Lung (tissue), 12 donors: ENCODE measurements around the gene NRCAM. TPM values are rescaled to one million over a fixed set of nuclear protein-coding genes. Genes with fewer than 3 reads are reported as not detected.

Source experiments
- ATAC-seq: fragments of 200-7000 bp; cut with Tn5 transposase; one replicate; pipeline ENCODE4 v1.9.1; 2020; ENCODE audit warnings: moderate number of reproducible peaks; ENCODE audit not compliant: insufficient read depth, low FRiP score
- DNase-seq, 3 donors: peaks; one replicate each; pipeline ENCODE4 v3.0.0-alpha.2; 2013 to 2017
- H3K27ac ChIP-seq, 2 donors: one replicate each; pipeline ENCODE4 v1.5.1; 2013; ENCODE audit warnings: mild to moderate bottlenecking in 2 of 2, moderate library complexity in 2 of 2, control low read depth in 1 of 2, inconsistent platforms in 1 of 2, low read depth in 1 of 2, low read length in 1 of 2
- H3K27me3 ChIP-seq, 3 donors: one replicate each; pipeline ENCODE4 v1.5.1; 2013; ENCODE audit warnings: low read length in 2 of 3; ENCODE audit not compliant: control insufficient read depth in 3 of 3, insufficient read depth in 3 of 3
- H3K36me3 ChIP-seq, 4 donors: one replicate each; pipeline ENCODE4 v1.5.1; 2013; ENCODE audit warnings: low read length in 4 of 4, mild to moderate bottlenecking in 1 of 4, moderate library complexity in 1 of 4; ENCODE audit not compliant: control insufficient read depth in 4 of 4, insufficient read depth in 4 of 4
- H3K4me1 ChIP-seq, 5 donors: one replicate each; pipeline ENCODE4 v1.5.1; 2013; ENCODE audit warnings: low read length in 5 of 5, mild to moderate bottlenecking in 2 of 5, moderate library complexity in 1 of 5; ENCODE audit not compliant: control insufficient read depth in 5 of 5, insufficient read depth in 5 of 5
- H3K4me3 ChIP-seq: one replicate; pipeline ENCODE4 v1.5.1; 2013; ENCODE audit warnings: mild to moderate bottlenecking, control low read depth, moderate library complexity
- H3K9ac ChIP-seq, 2 donors: one replicate each; pipeline ENCODE4 v1.5.1; 2013; ENCODE audit warnings: low read length in 2 of 2, control low read depth in 1 of 2; ENCODE audit not compliant: insufficient read depth in 1 of 2
- H3K9me3 ChIP-seq, 4 donors: one replicate each; pipeline ENCODE4 v1.5.1; 2013; ENCODE audit warnings: low read length in 3 of 4, mild to moderate bottlenecking in 1 of 4, moderate library complexity in 1 of 4; ENCODE audit not compliant: control insufficient read depth in 4 of 4, insufficient read depth in 3 of 4
- CTCF ChIP-seq: IDR thresholded peaks from 2 replicates; pipeline ENCODE4 v1.5.1; 2012; ENCODE audit warnings: mild to moderate bottlenecking; ENCODE audit errors: control extremely low read depth, extremely low read depth
- WGBS, 2 donors: extraction: QIAGEN DNeasy Blood & Tissue Kit; methylation state at CpG; one replicate each; pipeline ENCODE4 v1.1.7; 2013; 5-methylcytosine and 5-hydroxymethylcytosine counted together
- polyA plus RNA-seq, 2 donors: library from polyadenylated mRNA; stranded (reverse); fragments of 200-250 nt; gene quantifications; one replicate each; pipeline ENCODE4 v1.2.1, GENCODE V29; 2013
- total RNA-seq, 2 donors: library from RNA; depleted of rRNA in 1 of 2; stranded (reverse); fragments of >200 nt in 1 of 2; gene quantifications; one replicate each; pipeline ENCODE4 v1.2.1, GENCODE V29; 2014 to 2021
- donor health status: control.
- donor health status: control.
- donor health status: Bipolar disorder and iron deficiency.
- donor health status: healthy.
- donor health status: DM: yes; HTN: yes; CAD: no.

The NRCAM gene
- total and polyA plus RNA-seq, 4 donors, result 2.5 to 32.4 (median 11.0) TPM

GRCh38 chr7:108316708-108317107 is 139.5 kb downstream of the NRCAM start:
- Histone ChIP-seq H3K27me3 (no peaks in the 10 kb centered on the region), H3K4me1 (peaks cover 0 to 18% (median 0%) of the 10 kb centered on the region in 5 donors), H3K9ac (no peak overlapping the region), H3K36me3 (no peaks in the 10 kb centered on the region), H3K4me3 (no peak overlapping the region), H3K27ac (no peak overlapping the region), H3K9me3 (no peaks in the 10 kb centered on the region)
- no peak for TF ChIP-seq CTCF
- no peak for DNase-seq
- WGBS, 2 donors, result 95 to 96% methylated on average over 1 of the region's 1 CpG
- ATAC-seq, result no peak

GRCh38 chr7:108314551-108314950 is 141.7 kb downstream of the NRCAM start:
- H3K27ac ChIP-seq, result no peak overlapping the region
- H3K9ac ChIP-seq, result no peak overlapping the region
- no peak overlapping the region for H3K4me3 ChIP-seq
- peaks cover 0 to 18% (median 0%) of the 10 kb centered on the region in 5 donors for H3K4me1 ChIP-seq
- DNase-seq (peak in 2 of 3 donors; percentile 57 to 78), ATAC-seq (no peak)
- H3K9me3 ChIP-seq, result no peaks in the 10 kb centered on the region
- no peaks in the 10 kb centered on the region for H3K27me3 ChIP-seq
- H3K36me3 ChIP-seq, result no peaks in the 10 kb centered on the region
- TF ChIP-seq CTCF, result no peak

GRCh38 chr7:108314049-108314448 is 142.2 kb downstream of the NRCAM start:
- TF ChIP-seq CTCF, result no peak
- DNase-seq, result no peak
- no peaks in the 10 kb centered on the region for H3K27me3 ChIP-seq
- H3K9me3 ChIP-seq, result no peaks in the 10 kb centered on the region
- no peak for ATAC-seq
- H3K36me3 ChIP-seq, result no peaks in the 10 kb centered on the region
- H3K4me3 ChIP-seq, result no peak overlapping the region
- no peak overlapping the region for H3K27ac ChIP-seq
- no peak overlapping the region for H3K9ac ChIP-seq
- peaks cover 0 to 18% (median 0%) of the 10 kb centered on the region in 5 donors for H3K4me1 ChIP-seq
- 76 to 87% methylated on average over 2 of the region's 2 CpGs for WGBS, 2 donors

GRCh38 chr7:108313086-108313485 is 143.2 kb downstream of the NRCAM start:
- H3K9me3 ChIP-seq, result no peaks in the 10 kb centered on the region
- no peaks in the 10 kb centered on the region for H3K27me3 ChIP-seq
- H3K4me1 ChIP-seq, result peaks cover 0 to 18% (median 0%) of the 10 kb centered on the region in 5 donors
- TF ChIP-seq CTCF, result no peak
- 46 to 61% methylated on average over 3 of the region's 3 CpGs for WGBS, 2 donors
- ATAC-seq, result no peak
- DNase-seq, result no peak
- no peak overlapping the region for H3K4me3 ChIP-seq
- H3K36me3 ChIP-seq, result no peaks in the 10 kb centered on the region
- H3K27ac ChIP-seq, result no peak overlapping the region
- no peak overlapping the region for H3K9ac ChIP-seq
